Peyer's patch (tissue), 4 donors: Measurements from ENCODE around the gene ITGA11. TPM values are rescaled to one million over a fixed set of nuclear protein-coding genes. Genes with fewer than 3 reads are reported as not detected.

Experiments
- DNase-seq, 3 donors: peaks; one replicate each; pipeline ENCODE4 v3.0.0-alpha.2; 2017 to 2019
- H3K27ac ChIP-seq, 4 donors: fragments of 200-600 bp; sonication (generic); one replicate each; pipeline ENCODE4 v1.5.1; 2016 to 2019
- H3K27me3 ChIP-seq, 2 donors: fragments of 200-600 bp; sonication (generic); one replicate each; pipeline ENCODE4 v1.5.1; 2019
- H3K36me3 ChIP-seq, 3 donors: fragments of 200-600 bp; sonication (generic); one replicate each; pipeline ENCODE4 v1.5.1; 2016 to 2019
- H3K4me1 ChIP-seq, 4 donors: fragments of 200-600 bp; sonication (generic); one replicate each; pipeline ENCODE4 v1.5.1; 2016 to 2019
- H3K4me3 ChIP-seq, 4 donors: fragments of 200-600 bp; sonication (generic); 1 replicate in 3 of 4; 2 replicates in 1 of 4; pipeline ENCODE4 v1.5.1; 2016 to 2019; ENCODE audit warnings: mild to moderate bottlenecking in 1 of 4
- H3K9me3 ChIP-seq, 4 donors: fragments of 200-600 bp; sonication (generic); one replicate each; pipeline ENCODE4 v1.5.1; 2016 to 2019; ENCODE audit warnings: mild to moderate bottlenecking in 1 of 4
- CTCF ChIP-seq, 6 experiments: fragments of 450-650 bp in 4 of 6; fragments of 200-600 bp in 2 of 6; sonication (generic) in 1 of 6; IDR thresholded peaks; one replicate each; pipeline ENCODE4 v1.5.1; 2017 to 2019; ENCODE audit warnings: antibody characterized with exemption in 6 of 6, mild to moderate bottlenecking in 3 of 6, moderate library complexity in 1 of 6
- POLR2A ChIP-seq, 2 donors: fragments of 450-650 bp; IDR thresholded peaks; one replicate each; pipeline ENCODE4 v1.5.1; 2017; ENCODE audit warnings: antibody characterized with exemption in 2 of 2, mild to moderate bottlenecking in 2 of 2, moderate library complexity in 2 of 2
- total RNA-seq, 4 donors: library from RNA; depleted of rRNA; stranded (reverse); fragments of >200 nt; gene quantifications; one replicate each; pipeline ENCODE4 v1.1.0, GENCODE V29; 2016

The ITGA11 gene
- total RNA-seq, 4 donors from 2014 or later, result 0.88 to 24.8 (median 2.6) TPM

GRCh38 chr15:68408971-68409370 is 23.0 kb downstream of the ITGA11 start:
- no peak overlapping the region for H3K4me3 ChIP-seq
- no peaks in the 10 kb centered on the region for H3K9me3 ChIP-seq
- no peaks in the 10 kb centered on the region for H3K27me3 ChIP-seq
- no peak for TF ChIP-seq CTCF (IDR thresholded peaks at IDR 0.05)
- no peak for TF ChIP-seq POLR2A (IDR thresholded peaks at IDR 0.05)
- DNase-seq, result peak in 2 of 3 donors; percentile 11 to 22
- H3K27ac ChIP-seq, result no peak overlapping the region
- H3K4me1 ChIP-seq, result no peaks in the 10 kb centered on the region
- no peaks in the 10 kb centered on the region for H3K36me3 ChIP-seq

GRCh38 chr15:68407886-68408881 is 23.8 kb downstream of the ITGA11 start:
- H3K9me3 ChIP-seq, result no peaks in the 10 kb centered on the region
- no peaks in the 10 kb centered on the region for H3K4me1 ChIP-seq
- no peak overlapping the region for H3K4me3 ChIP-seq
- DNase-seq, result peak in 2 of 3 donors; percentile 19
- H3K27ac ChIP-seq, result no peak overlapping the region
- no peaks in the 10 kb centered on the region for H3K27me3 ChIP-seq
- no peaks in the 10 kb centered on the region for H3K36me3 ChIP-seq
- TF ChIP-seq CTCF (IDR thresholded peaks at IDR 0.05), result no peak
- TF ChIP-seq POLR2A (IDR thresholded peaks at IDR 0.05), result no peak

- Histone ChIP-seq H3K4me1 (no peaks in the 10 kb centered on the region), H3K27me3 (no peaks in the 10 kb centered on the region), H3K4me3 (no peak overlapping the region), H3K36me3 (no peaks in the 10 kb centered on the region), H3K27ac (no peak overlapping the region), H3K9me3 (no peaks in the 10 kb centered on the region)
- no peak for TF ChIP-seq POLR2A (IDR thresholded peaks at IDR 0.05)
- no peak for TF ChIP-seq CTCF (IDR thresholded peaks at IDR 0.05)
- DNase-seq, result peak in 1 of 3 donors; percentile 32
Observed at GRCh38 chr15:68407141-68407885, 24.6 kb downstream of the ITGA11 start.

- H3K4me1 ChIP-seq, result no peaks in the 10 kb centered on the region
- TF ChIP-seq POLR2A (IDR thresholded peaks at IDR 0.05), result no peak
- TF ChIP-seq CTCF (IDR thresholded peaks at IDR 0.05), result no peak
- DNase-seq, result peak in 1 of 3 donors; percentile 26
Observed at GRCh38 chr15:68405378-68406250, 26.3 kb downstream of the ITGA11 start.

More at GRCh38 chr15:68405378-68406250, 26.3 kb downstream of the ITGA11 start:
- Histone ChIP-seq H3K27ac (no peak overlapping the region), H3K36me3 (no peaks in the 10 kb centered on the region), H3K27me3 (no peaks in the 10 kb centered on the region), H3K9me3 (no peaks in the 10 kb centered on the region), H3K4me3 (no peak overlapping the region)
